GM18505 (cell line): Measurements from ENCODE around the gene RBFOX1.

Source experiments
- ATAC-seq: cut with Tn5 transposase; IDR thresholded peaks from one replicate; pipeline ENCODE4 v1.9.1; 2021; ENCODE audit not compliant: unreplicated experiment
- POLR2A ChIP-seq: IDR thresholded peaks from 4 replicates; pipeline ENCODE4 v1.6.1; 2011; ENCODE audit warnings: borderline replicate concordance; ENCODE audit not compliant: insufficient read depth, insufficient read length; ENCODE audit errors: extremely low read depth

The RBFOX1 gene

DNA sequence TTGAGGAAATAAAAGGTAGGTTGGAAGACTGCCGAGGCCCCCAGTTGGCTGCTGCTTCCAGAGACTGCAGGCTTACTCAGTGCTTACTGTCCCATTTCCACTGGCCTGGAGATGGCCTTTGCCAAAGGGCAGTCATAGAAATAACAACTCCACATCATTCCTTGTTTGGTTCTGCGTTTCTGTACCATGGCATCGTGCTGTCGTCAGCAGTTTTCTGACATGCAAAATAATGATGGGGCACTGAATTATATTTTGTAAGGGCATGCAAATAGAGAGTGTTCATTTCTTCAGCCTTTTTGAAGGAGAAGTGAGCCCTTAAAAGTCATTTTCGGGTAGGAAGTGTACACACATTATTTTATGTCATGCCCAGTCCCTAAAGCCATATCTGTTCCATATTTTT lies 88.9 kb downstream of the RBFOX1 start:
- no peak for ATAC-seq
- no peak for TF ChIP-seq POLR2A

DNA sequence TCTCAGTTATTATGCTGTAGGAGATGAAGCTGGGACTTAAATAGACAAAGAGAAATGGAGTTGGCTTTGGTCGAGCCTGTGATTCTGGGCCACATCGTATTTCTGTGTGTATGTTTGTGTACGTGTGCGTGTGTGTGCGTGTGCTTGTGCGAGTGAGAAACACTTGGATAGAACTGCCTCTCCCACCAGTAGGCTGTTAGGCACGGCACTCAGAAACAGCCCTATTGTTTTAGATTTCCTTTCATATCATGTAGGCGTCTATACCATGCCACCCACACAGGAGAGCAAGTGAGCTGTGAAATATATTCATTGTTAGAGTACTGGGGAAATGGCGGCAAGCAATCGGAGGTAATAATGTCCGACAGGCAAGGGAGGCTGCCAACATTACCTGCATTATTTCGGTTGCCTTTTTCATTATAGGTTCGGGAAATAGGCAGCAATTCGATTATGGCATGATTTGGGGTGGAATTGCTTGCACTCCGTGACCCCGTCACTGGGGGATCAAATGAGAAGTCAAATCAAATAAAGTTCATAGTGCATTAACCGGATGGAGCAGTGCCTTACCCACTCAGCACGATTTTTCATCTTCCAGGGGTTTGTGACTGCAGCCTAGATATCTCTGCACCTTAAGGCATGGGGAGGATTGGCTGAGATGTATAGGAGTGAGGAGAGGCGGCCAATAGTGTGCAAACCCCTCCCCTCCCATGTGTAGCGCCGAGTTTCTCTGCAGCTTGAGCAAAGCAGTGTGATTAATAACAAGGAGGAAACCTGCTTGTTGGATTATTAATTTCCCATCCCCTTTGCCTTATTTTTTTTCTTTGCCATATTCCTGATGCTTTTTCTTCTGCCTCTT lies 89.6 kb downstream of the RBFOX1 start:
- no peak for ATAC-seq
- TF ChIP-seq POLR2A = no peak

DNA sequence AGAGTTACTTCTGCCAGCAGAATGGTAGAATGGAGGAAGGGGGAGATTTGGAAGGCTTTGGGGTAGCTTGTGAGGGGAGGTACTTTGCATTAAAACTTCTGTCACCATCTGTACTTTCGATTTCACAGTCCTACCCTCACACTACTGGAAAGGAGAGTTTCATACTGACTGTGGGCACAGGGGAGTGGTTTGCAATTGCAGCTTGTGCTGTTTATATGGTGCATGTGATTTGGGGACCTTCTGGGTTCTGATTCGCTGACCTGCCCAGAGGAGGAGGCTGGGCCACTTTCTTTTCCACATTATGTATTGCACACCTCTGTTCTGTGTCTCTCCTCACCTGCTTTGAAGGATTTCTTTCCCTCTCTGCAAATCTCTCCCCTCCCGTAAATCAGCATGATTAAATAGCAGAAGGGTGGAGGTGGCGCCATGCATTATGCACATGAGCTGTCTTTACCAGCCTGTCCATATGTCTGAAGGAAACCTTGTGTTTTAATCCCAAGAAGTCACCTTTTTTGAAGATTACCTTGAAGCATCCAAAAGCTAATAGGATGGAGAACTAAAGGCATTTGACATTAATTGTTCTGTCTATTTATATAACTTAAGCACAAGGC lies 90.9 kb downstream of the RBFOX1 start:
- no peak for TF ChIP-seq POLR2A
- ATAC-seq = no peak

DNA sequence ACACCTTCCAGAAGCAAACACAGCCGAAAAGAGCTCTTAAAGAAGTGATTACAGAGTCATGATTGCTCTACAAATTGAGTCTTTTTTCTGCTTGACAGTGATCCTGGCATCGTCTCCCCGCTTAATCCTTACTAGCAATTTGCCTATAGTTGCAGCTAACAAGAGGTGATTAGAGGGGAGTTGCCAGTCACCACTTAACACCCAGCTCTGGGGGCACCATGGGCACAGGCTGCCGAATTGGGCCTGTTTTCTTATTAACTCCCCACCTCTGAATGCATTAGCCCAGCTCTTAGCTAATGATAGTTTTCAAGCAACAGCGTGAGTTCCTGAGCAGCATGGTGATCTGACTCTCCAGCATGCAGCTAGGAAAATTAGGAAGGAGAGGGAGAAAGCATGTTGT lies 93.5 kb downstream of the RBFOX1 start:
- ATAC-seq = no peak
- no peak for TF ChIP-seq POLR2A

DNA sequence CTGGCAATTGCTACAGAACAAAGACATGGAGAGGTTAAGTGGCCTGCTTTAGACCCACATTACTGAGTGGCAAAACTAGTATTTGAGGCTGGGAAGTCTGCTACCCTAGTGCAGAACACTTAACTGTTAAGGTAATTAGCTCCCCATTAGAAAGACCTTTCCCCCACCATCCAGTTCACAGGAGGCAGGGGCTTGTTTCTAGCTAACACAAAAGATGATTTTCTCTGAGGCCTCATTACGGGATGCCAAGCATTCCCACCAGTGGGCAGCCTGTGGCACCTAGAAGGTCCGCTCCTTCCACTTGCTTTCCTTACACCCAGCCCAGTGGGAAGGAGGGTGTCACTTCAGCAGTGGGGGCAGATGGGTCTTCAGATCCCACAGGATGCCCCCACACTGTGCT lies 99.1 kb downstream of the RBFOX1 start:
- TF ChIP-seq POLR2A = no peak

DNA sequence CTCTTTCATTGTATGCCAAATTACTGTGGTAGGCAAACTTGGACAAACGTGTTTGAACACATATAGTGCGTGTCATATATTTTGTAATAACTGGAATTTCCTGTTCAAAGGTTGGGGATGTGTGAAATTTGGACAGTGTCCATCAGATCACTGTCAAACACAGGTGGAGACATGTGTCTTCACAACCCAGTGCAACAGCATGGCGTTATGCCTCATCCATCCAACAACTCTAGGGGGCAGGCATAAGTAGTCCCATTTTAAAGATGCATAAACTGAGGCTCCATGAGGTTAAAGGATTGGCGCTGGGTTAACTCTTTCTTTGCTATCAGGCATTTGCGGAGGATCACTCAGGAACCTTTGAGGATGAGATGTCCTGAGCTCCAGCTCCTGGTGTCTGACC lies 103.7 kb downstream of the RBFOX1 start:
- no peak for ATAC-seq
- no peak for TF ChIP-seq POLR2A

More for the DNA sequence above, 99.1 kb downstream of the RBFOX1 start:
- ATAC-seq = no peak

DNA sequence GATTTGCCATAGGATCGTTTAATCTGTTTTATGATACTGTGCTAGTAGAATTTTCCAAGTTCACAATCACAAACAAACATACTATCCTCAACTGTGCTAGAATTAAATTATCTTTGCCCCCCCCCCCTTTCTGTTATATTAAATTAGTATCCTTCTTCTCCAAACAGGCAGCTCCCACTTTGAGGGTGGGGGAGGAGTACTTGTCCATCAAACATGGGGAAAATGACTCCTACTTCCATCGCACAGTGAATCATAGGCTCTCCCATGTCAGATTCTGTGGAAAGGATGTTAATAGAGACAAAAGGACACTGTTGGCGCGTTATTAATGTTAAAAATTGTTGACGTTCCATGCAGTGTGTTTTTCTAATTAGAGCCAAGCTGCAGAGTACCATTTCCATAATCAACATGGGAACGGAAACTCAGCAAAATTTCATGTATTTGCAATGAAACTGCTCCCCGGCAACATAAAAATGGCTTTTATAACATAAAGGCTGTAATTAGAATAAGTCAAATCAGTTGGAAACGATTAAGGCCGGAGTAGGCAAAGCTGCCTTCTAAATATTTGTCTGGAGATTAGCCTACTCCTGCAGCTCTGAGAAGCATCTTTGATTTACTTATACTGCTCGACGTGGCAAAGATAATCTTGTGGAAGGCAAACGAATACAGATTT lies 104.6 kb downstream of the RBFOX1 start:
- no peak for ATAC-seq
- TF ChIP-seq POLR2A = no peak

DNA sequence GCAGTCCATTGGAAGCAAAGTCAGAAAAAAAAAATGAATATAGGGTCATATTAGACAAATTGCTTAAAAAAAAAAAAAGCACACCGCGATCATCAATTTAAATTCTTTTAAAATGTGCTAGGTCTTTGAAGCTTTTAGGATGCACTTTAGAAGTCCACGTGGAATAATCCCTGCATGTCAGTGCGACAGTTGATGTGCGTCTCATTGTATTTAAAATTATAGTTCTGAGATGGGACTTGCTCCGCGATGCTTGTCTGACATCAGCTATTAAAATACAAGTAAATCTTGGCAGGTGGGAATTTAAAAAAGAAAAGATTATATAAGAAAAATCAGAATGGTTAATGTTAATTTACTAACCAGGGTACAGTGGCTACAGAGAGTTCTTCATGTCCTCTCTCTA lies 105.2 kb downstream of the RBFOX1 start:
- no peak for ATAC-seq
- no peak for TF ChIP-seq POLR2A

DNA sequence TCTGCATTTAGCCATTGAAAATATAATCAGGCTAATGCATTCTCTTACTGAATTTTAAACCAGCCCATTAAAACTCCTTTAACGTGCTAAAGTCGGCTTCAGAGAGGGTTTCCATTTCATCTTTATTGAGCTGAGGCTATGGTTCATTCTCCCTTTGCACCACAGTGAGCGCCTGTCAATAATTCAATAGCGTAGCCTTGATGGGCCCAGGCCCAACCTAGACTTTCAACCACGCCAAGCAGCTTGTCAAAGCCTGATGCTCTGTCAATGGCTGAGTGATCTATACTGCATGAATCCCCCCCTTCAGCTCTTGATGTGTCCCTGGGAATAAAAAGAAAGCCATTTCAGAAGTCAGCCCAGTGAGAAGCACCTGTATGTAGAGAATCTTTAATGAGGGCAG lies 106.0 kb downstream of the RBFOX1 start:
- ATAC-seq = no peak
- no peak for TF ChIP-seq POLR2A

DNA sequence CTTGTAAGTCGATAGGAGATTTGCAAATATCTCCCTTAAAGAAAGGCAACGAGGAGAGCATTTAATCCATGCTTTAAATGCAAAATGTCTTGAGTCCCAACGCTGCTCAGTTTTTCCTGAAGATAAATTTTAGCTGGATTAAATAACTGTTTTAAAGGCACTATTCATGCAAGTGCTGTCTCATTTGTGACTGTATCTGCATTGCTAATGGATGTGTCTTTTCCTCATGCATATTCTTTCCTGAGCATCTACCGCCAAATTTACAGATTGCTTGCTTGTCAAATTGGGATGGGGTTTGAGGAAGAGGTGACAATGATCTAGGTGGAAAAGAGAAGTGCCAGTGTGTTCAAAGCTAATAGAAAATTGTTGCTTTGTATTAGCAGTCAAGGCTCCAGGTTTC lies 106.9 kb downstream of the RBFOX1 start:
- no peak for ATAC-seq
- TF ChIP-seq POLR2A = no peak

DNA sequence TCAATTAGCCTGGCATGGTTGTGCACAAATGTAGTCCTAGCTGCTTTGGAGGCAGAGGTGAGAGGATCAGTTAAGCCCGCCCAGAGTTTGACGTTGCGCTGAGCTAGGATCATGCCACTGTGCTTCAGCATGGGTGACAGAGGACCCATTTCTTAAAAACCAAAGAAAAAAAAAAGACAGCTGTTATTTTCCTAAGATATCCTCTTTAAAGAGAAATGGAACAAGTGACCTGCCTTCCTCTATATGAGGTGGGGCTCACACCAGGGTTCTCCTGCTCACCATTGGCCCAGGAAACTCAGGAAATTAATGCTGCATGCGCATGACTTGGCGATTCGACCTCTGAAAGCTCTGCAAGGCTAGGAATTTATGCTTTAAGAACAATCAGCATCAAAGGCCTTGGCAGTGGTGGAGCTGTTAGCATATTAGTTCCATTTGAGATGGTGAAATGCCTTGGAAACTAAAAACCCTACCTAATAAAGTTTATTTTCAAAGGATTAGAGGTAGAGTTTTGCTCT lies 108.3 kb downstream of the RBFOX1 start:
- no peak for TF ChIP-seq POLR2A
- no peak for ATAC-seq

DNA sequence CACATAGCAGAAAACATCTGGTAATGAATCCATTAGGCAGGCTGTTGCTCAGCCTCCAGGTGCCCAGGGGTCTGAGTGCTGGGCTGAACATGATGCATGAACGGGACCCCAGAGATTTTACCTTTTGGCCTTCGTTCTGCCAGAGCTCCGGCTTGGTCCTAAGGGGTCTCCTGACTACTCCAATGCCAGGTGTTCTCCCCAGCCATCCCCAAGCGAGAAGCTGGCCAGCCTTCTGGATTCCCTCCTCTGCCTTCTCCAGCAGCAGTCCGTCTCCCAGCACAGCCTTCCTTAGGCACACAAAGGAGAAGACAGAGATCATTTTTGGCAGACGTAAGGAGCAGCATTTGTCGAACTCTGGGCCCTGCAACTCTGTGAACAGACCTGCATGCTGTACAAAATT lies 109.4 kb downstream of the RBFOX1 start:
- ATAC-seq = no peak
- no peak for TF ChIP-seq POLR2A

DNA sequence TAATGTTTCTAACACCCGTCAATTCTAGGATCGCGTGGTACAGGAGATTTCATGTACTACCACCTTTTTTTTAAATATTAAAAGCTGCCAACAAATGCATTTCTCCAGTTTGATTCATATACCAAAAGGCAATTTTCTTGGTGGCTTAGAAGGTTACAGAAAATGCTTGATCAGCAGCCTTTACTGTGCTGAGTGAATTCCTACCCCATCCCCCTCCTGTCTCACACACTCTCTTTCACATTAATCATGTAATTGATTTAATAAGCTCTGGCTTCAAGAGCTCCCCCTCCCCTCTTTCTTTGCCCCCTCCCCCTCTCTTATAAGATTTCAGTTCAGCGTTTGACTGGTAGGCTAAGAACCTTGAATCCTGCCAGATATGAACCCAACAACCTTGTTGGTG lies 110.5 kb downstream of the RBFOX1 start:
- no peak for TF ChIP-seq POLR2A
- ATAC-seq = no peak
